ENCODE measurements around the gene ERN1.

Gene ERN1

GRCh38 chr17:64090144-64090543, 39.8 kb downstream of the ERN1 start:
- no peak for DNase-seq (ENCODE audit: low read depth)
- no peak overlapping the region for H3K4me3 ChIP-seq (ENCODE audit: control insufficient read depth, low read depth, low read length)
- TF ChIP-seq CTCF (conservative IDR thresholded peaks at IDR 0.05; ENCODE audit: control insufficient read depth, insufficient read depth, low read depth, low read length) = no peak

- no peak for DNase-seq (ENCODE audit: low read depth)
- no peak for TF ChIP-seq CTCF (conservative IDR thresholded peaks at IDR 0.05; ENCODE audit: control insufficient read depth, insufficient read depth, low read depth, low read length)
- no peak overlapping the region for H3K4me3 ChIP-seq (ENCODE audit: control insufficient read depth, low read depth, low read length)
These were observed 42.5 kb downstream of the ERN1 start for GRCh38 chr17:64087252-64088005.

- no peak for TF ChIP-seq CTCF (conservative IDR thresholded peaks at IDR 0.05; ENCODE audit: control insufficient read depth, insufficient read depth, low read depth, low read length)
- no peak for DNase-seq (ENCODE audit: low read depth)
- H3K4me3 ChIP-seq (ENCODE audit: control insufficient read depth, low read depth, low read length) = no peak overlapping the region
These were observed 44.3 kb downstream of the ERN1 start for GRCh38 chr17:64085650-64086005.

- no peak overlapping the region for H3K4me3 ChIP-seq (ENCODE audit: control insufficient read depth, low read depth, low read length)
- peak; percentile 33 for DNase-seq (ENCODE audit: low read depth)
- TF ChIP-seq CTCF (conservative IDR thresholded peaks at IDR 0.05; ENCODE audit: control insufficient read depth, insufficient read depth, low read depth, low read length) = no peak
These were observed 44.8 kb downstream of the ERN1 start for GRCh38 chr17:64084940-64085649.

GRCh38 chr17:64084086-64084939, 45.6 kb downstream of the ERN1 start:
- peak; percentile 75 for DNase-seq (ENCODE audit: low read depth)
- no peak overlapping the region for H3K4me3 ChIP-seq (ENCODE audit: control insufficient read depth, low read depth, low read length)
- no peak for TF ChIP-seq CTCF (conservative IDR thresholded peaks at IDR 0.05; ENCODE audit: control insufficient read depth, insufficient read depth, low read depth, low read length)

- H3K4me3 ChIP-seq (ENCODE audit: control insufficient read depth, low read depth, low read length) = no peak overlapping the region
- TF ChIP-seq CTCF (conservative IDR thresholded peaks at IDR 0.05; ENCODE audit: control insufficient read depth, insufficient read depth, low read depth, low read length) = no peak
- no peak for DNase-seq (ENCODE audit: low read depth)
These were observed 46.3 kb downstream of the ERN1 start for GRCh38 chr17:64083563-64084085.
